Body of pancreas (tissue), 4 donors: ENCODE results near the gene ZBTB49.

Source experiments
- CTCF ChIP-seq, 7 experiments: fragments of 450-650 bp in 4 of 7; fragments of 200-600 bp in 3 of 7; sonication (generic) in 3 of 7; IDR thresholded peaks; one replicate each; pipeline ENCODE4 v1.5.1; 2016 to 2019; ENCODE audit warnings: antibody characterized with exemption in 7 of 7
- POLR2A ChIP-seq, 3 donors: fragments of 450-650 bp; IDR thresholded peaks; one replicate each; pipeline ENCODE4 v1.6.1; 2016; ENCODE audit warnings: antibody characterized with exemption in 3 of 3, mild to moderate bottlenecking in 2 of 3

GRCh38 chr4:4332529-4332928, 42.5 kb downstream of the ZBTB49 start:
- TF ChIP-seq POLR2A (IDR thresholded peaks at IDR 0.05): no peak
- TF ChIP-seq CTCF (IDR thresholded peaks at IDR 0.05): no peak
